Eye (tissue), 1 donor: ENCODE results near the gene DNAI7.

Source experiments
- DNase-seq: peaks from one replicate; pipeline ENCODE4 v3.0.0-alpha.2; 2015

DNAI7 gene

GRCh38 chr12:25195056-25195971, at the start of gene DNAI7, which contains the start of gene ETFRF1:
DNAI7 (minus strand) TSS chr12:25195160; CDS start chr12:25195078, 82 bp downstream.
ETFRF1 (plus strand) TSS chr12:25195237; CDS start chr12:25203957, 8,720 bp downstream.
- peak; percentile 99 for DNase-seq

GRCh38 chr12:25243680-25243990, 48.7 kb upstream of the DNAI7 start:
- DNase-seq: no peak

GRCh38 chr12:25242981-25243679, 48.2 kb upstream of the DNAI7 start:
- DNase-seq: no peak

GRCh38 chr12:25241167-25242020, 46.4 kb upstream of the DNAI7 start:
- DNase-seq: peak; percentile 66

- DNase-seq: no peak
Observed at GRCh38 chr12:25236626-25237025, 41.7 kb upstream of the DNAI7 start.

GRCh38 chr12:25236190-25236589, 41.2 kb upstream of the DNAI7 start:
- DNase-seq: no peak

GRCh38 chr12:25213338-25213737, 18.4 kb upstream of the DNAI7 start:
- no peak for DNase-seq

- no peak for DNase-seq
Observed at GRCh38 chr12:25208554-25208953, 13.6 kb upstream of the DNAI7 start.

GRCh38 chr12:25207846-25208245, 12.9 kb upstream of the DNAI7 start:
- no peak for DNase-seq

- DNase-seq: no peak
Observed at GRCh38 chr12:25207411-25207810, 12.5 kb upstream of the DNAI7 start.

- DNase-seq: no peak
Observed at GRCh38 chr12:25202137-25202536, 7.2 kb upstream of the DNAI7 start.

GRCh38 chr12:25200703-25201102, 5.7 kb upstream of the DNAI7 start:
- DNase-seq: no peak

GRCh38 chr12:25197608-25198007, 2.6 kb upstream of the DNAI7 start:
- DNase-seq: no peak

GRCh38 chr12:25194722-25195055, 271 bp downstream of the DNAI7 start:
- no peak for DNase-seq

- peak; percentile 62 for DNase-seq
Observed at GRCh38 chr12:25194214-25194613, 746 bp downstream of the DNAI7 start.

- no peak for DNase-seq
Observed at GRCh38 chr12:25190793-25191192, 4.2 kb downstream of the DNAI7 start.

GRCh38 chr12:25189656-25190055, 5.3 kb downstream of the DNAI7 start:
- DNase-seq: no peak

- DNase-seq: no peak
Observed at GRCh38 chr12:25187781-25188180, 7.2 kb downstream of the DNAI7 start.

GRCh38 chr12:25186788-25187402, 8.1 kb downstream of the DNAI7 start:
- DNase-seq: no peak

- no peak for DNase-seq
Observed at GRCh38 chr12:25186038-25186787, 8.7 kb downstream of the DNAI7 start.

- DNase-seq: no peak
Observed at GRCh38 chr12:25184132-25184531, 10.8 kb downstream of the DNAI7 start.

GRCh38 chr12:25182765-25183164, 12.2 kb downstream of the DNAI7 start:
- no peak for DNase-seq
